GM12865 (cell line): Measurements from ENCODE around the gene RIBC1.
"Not testable (repeated sequence)": the region's sequence is repeated elsewhere in the genome, so short reads cannot be mapped to it uniquely, and the experiment has no call there.

Experiments
- DNase-seq: peaks from one replicate; pipeline ENCODE4 v3.0.0; 2010; ENCODE audit warnings: low read depth
- H3K4me3 ChIP-seq: 2 replicates; pipeline ENCODE4 v1.5.1; 2011; ENCODE audit warnings: mild to moderate bottlenecking, low read depth, low read length, control low read depth
- TF ChIP-seq, protein P1 (sequence below): IDR thresholded peaks from 2 replicates; pipeline ENCODE4 v1.5.1; 2011; ENCODE audit warnings: low read length, control low read depth, low read depth, inconsistent platforms; ENCODE audit not compliant: insufficient read depth; ENCODE audit errors: missing control alignments

RIBC1 gene

DNA sequence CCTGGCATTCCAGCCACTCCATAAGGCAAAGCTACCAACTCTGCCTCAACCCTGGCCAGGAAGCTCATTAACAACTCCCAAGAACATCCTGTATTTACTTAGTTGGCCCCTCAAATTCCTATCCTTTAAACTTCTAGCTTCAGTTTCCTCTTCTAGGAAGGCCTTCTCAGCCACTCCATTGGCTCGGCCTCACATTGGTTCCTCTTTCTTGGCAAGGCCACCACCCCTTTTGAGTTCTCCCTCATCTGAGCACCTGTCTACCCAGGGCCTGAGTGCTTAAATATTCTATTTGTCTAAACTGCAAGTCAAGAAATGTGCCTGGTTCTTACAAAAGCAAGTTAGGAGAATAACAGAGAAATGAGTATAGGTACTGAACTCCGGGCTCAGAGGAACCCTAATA lies 10.2 kb upstream of the RIBC1 start:
- TF ChIP-seq, protein P1, sequence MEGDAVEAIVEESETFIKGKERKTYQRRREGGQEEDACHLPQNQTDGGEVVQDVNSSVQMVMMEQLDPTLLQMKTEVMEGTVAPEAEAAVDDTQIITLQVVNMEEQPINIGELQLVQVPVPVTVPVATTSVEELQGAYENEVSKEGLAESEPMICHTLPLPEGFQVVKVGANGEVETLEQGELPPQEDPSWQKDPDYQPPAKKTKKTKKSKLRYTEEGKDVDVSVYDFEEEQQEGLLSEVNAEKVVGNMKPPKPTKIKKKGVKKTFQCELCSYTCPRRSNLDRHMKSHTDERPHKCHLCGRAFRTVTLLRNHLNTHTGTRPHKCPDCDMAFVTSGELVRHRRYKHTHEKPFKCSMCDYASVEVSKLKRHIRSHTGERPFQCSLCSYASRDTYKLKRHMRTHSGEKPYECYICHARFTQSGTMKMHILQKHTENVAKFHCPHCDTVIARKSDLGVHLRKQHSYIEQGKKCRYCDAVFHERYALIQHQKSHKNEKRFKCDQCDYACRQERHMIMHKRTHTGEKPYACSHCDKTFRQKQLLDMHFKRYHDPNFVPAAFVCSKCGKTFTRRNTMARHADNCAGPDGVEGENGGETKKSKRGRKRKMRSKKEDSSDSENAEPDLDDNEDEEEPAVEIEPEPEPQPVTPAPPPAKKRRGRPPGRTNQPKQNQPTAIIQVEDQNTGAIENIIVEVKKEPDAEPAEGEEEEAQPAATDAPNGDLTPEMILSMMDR = no peak
- DNase-seq = no peak
- H3K4me3 ChIP-seq = no peak overlapping the region

DNA sequence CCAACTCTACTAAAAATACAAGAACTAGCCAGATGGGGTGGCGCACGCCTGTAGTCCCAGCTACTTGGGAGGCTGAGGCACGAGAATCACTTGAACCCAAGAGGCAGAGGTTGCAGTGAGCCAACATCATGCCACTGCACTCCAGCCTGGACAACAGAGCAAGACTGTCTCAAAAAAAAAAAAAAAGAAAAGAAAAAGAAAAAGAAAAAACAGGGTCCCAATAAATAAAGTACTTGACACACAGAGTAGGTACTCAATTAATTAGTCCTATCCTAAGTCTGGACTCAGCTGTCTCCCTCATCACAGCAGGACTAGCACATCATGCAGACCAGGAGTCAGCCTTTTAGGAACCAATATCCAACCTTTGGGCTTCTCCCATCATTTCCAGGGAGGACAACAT lies 2.3 kb upstream of the RIBC1 start:
- not testable (repeated sequence) for DNase-seq, H3K4me3 ChIP-seq

DNA sequence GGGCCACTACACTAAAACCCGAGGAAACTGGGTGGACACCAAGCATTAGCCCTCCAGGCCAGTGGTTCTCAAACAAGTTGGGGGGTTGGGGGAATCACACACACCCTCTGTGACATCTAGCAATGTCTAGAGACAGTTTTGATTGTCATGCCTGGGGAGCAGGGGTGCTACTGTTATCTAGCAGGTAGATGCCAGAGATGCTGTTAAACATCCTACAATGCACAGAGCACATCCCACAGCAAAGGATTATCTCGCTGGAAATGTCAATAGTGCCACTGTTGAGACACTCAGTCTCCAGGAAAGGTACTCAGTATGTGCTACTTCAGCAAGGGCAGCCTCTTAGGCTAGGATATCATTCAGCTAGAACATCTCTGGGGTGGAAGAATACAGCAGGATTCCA lies 1.5 kb upstream of the RIBC1 start:
- DNase-seq = no peak
- H3K4me3 ChIP-seq = peak overlapping the region; percentile 70
- TF ChIP-seq, protein P1 = no peak

DNA sequence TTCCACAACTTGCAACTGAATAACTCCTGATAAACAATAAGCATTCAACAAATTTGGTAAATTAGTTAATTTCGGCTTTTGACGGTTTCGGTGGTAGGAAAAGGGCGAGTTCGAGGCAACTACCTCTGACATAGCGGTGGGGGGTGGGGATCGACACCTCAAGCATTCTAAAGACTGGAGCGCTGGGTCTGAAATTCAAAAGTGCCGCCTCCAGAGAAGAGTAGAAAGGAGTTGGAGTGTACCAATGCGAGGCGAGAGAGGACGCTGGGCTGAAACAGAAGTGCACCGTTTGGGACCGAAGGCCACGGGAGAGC lies 944 bp upstream of the RIBC1 start:
- TF ChIP-seq, protein P1 = no peak
- DNase-seq = no peak

DNA sequence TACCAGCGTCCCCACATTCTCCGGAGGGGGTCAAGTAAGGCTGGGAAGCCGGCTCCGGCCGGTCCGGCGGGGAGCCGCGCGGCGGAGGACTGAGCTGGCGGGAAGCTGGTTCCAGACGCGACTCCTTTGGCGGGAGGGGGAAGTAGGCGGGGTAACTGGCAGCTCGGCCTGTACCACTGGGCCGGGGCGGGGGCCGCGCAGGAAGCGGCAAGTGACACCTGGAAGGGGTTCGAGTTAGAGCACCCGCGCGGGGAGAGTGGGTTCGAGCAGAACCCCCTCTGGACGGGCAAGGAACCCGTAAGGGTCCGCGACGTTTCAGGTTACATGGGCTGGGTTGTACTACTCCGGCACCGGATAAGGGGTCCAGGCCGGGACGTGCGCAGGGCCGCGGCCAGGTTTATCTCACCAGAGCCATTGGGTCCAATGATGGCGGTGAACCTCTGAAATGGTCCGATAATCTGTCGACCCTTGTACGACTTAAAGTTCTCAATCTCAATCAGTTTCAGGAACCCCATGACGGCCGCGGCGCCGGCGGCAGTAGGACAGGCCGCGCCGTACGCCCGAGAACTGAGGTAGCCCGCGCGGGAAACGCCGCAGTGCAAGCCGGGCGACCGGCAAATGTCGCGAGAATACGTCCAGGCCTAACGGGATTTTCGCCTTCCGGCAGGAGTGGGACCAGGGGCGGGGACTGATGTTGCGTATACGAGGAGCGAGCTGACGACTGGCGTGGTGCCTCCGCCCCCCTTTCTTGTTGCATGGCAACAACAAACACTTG lies 400 bp upstream of the RIBC1 start, which contains the start of gene SMC1A:
Gene SMC1A, minus strand, starts transcription at position 569 of the 775 bp plus-strand sequence. Its CDS starts 54 bp downstream, at position 515.
- DNase-seq = peak; percentile 97
- TF ChIP-seq, protein P1 = no peak
- H3K4me3 ChIP-seq = peak within 1 kb of the TSS; percentile 70

More for the DNA sequence above, 944 bp upstream of the RIBC1 start:
- peak overlapping the region; percentile 70 for H3K4me3 ChIP-seq

DNA sequence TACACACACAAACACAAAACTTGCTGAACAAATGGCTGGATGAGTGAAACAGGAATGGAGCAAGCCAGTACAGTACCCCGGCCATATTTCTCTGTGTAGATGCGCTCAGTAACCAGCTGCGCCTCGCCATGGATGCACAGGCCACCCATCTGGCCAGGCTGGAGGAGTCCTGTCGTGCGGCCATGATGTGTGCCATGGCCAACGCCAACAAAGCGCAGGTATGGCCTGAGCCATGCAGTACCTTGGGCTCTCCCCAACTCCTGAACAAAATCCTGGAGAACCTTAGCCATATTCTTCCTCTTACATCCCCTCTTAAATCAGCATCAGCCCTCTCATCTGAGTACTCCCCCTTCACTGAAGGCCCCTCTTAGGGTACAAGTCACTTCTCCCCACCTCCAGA lies 7.1 kb downstream of the RIBC1 start:
- no peak for DNase-seq
- TF ChIP-seq, protein P1 = no peak
- H3K4me3 ChIP-seq = no peak overlapping the region

DNA sequence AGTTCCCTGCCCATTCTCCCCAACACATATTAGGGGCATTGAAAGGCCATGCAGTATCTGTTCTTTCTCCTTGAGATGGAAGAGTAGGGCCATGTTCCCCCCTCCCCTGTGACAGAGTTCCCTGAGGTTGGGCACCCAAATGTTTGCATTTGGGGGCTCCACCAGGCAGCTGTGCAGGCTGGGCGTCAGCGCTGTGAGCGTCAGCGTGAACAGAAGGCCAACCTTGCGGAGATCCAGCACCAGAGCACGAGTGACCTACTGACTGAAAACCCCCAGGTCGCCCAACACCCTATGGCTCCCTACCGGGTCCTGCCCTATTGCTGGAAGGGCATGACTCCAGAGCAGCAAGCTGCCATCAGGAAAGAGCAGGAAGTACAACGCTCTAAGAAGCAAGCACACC lies 7.6 kb downstream of the RIBC1 start:
- no peak for DNase-seq
- TF ChIP-seq, protein P1 = no peak
- H3K4me3 ChIP-seq = no peak overlapping the region
